ENCODE measurements around the gene BACH2.

- no peak for TF ChIP-seq CTCF (IDR thresholded peaks at IDR 0.05; ENCODE audit: low read depth, low read length, poor library complexity, severe bottlenecking)
- no peak for TF ChIP-seq EZH2phosphoT487 (IDR thresholded peaks at IDR 0.05; ENCODE audit: borderline replicate concordance, low read length)
Measured at GRCh38 chr6:90105506-90106170, 191.0 kb downstream of the BACH2 start.
